ENCODE results near the gene HNRNPLL.
A peak's percentile ranks its signal among the peaks of the same experiment; 100 is the strongest.

HNRNPLL gene

DNA sequence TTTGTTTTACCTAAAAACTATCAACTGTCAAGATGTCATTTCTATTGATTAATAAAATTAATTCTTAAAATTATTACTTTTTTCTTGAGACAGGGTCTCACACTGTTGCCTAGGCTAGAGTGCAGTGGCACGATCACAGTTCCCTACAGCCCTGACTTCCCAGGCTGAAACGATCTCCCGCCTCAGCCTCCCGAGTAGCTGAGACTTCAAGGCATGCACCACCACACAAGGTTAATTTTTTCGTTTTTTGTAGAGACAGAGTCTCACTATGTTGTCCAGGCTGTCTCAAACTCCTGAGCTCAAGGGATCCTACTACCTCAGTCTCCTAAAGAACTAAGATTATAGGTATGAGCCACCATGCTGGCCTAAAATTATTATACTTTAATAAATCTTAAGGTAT is 18.7 kb downstream of the HNRNPLL start:
- no peaks in the 10 kb centered on the region for H3K9me3 ChIP-seq
- peaks cover 0 to 63% (median 6%) of the 10 kb centered on the region in 4 donors for H3K4me1 ChIP-seq
- H3K4me3 ChIP-seq: no peak overlapping the region
- peaks cover 7 to 16% (median 11%) of the 10 kb centered on the region in 3 donors for H3K36me3 ChIP-seq
- TF ChIP-seq, protein P1, sequence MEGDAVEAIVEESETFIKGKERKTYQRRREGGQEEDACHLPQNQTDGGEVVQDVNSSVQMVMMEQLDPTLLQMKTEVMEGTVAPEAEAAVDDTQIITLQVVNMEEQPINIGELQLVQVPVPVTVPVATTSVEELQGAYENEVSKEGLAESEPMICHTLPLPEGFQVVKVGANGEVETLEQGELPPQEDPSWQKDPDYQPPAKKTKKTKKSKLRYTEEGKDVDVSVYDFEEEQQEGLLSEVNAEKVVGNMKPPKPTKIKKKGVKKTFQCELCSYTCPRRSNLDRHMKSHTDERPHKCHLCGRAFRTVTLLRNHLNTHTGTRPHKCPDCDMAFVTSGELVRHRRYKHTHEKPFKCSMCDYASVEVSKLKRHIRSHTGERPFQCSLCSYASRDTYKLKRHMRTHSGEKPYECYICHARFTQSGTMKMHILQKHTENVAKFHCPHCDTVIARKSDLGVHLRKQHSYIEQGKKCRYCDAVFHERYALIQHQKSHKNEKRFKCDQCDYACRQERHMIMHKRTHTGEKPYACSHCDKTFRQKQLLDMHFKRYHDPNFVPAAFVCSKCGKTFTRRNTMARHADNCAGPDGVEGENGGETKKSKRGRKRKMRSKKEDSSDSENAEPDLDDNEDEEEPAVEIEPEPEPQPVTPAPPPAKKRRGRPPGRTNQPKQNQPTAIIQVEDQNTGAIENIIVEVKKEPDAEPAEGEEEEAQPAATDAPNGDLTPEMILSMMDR (IDR thresholded peaks at IDR 0.05): no peak
- H3K27me3 ChIP-seq: no peaks in the 10 kb centered on the region
- DNase-seq: no peak
- intact Hi-C loops (cut with DNase I; ENCODE audit: low total_unique reads): loop anchor here (5.0 kb wide), 1 partner anchor 158 kb away; no protein-coding TSS in a partner anchor
- peak overlapping the region in 1 of 2 donors; percentile 11 for H3K27ac ChIP-seq

DNA sequence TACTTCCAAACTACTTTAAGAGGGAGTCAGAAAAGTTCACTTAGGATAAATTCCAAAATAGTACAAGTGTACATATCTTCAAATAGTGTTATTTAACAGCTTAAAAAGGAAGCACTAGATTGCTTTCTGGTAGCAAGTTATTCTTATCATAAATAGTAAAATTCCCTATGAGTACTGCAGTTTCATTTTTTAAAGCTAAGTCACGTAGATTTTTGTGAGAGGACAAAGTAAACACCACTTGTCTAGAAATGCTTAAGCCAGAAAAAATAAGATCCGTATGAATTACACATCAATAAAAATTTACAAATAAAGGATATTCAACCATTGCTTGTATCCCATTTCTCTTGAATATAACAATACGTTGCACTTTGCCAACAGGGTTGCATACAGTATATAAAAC is 19.2 kb downstream of the HNRNPLL start:
- Histone ChIP-seq H3K4me1 (peaks cover 0 to 59% (median 6%) of the 10 kb centered on the region in 4 donors), H3K27me3 (no peaks in the 10 kb centered on the region), H3K4me3 (no peak overlapping the region), H3K36me3 (peaks cover 7 to 16% (median 11%) of the 10 kb centered on the region in 3 donors), H3K9me3 (no peaks in the 10 kb centered on the region), H3K27ac (peak overlapping the region in 1 of 2 donors; percentile 11)
- DNase-seq: no peak
- intact Hi-C loops (cut with DNase I; ENCODE audit: low total_unique reads): loop anchor here (5.0 kb wide), 1 partner anchor 159 kb away; no protein-coding TSS in a partner anchor
- TF ChIP-seq, protein P1 (IDR thresholded peaks at IDR 0.05): no peak

DNA sequence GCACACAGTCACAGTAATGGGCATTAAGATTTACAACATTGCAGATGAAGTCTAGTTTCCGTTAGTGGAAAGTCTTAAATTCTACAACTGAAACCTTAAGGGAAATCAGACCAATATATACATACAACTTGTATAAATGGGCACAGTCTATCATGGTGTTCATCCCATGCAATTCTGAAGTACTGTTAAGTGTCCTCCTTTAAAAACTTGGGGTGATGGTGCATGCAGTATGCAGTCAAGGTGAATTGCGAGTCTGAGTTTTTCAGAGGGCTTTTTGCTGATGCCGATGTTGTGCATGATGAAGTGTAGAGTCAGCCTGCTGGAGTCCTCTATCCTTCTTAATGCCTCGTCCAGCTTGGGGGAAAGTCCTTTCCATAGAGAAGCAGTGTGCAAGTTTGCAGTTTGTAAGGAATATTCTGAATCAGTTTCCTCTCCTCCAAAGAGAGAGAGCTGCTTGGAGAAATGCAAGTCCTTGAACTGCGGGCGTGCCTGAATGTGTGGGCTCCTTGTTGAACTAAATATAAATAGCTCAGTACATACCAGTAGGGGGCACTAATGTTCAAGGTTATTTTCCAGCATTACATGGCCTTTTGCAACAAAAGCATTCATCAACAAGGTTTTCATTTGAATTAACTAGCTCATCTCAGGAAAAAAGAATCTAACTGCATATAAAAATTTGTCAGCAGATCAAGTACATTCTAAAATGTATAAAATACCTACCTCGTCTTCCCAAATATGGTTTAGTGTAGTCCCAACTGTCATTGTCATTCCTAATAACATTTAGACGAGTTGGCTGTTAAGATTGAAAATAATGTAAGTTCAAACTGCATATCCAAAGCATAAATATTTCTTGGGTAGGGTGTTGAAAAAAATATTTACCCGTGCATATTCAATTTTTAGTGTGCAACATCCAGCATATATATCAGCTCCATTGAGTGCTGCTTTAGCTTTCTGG is 21.3 kb downstream of the HNRNPLL start:
- H3K9me3 ChIP-seq: no peaks in the 10 kb centered on the region
- no peak overlapping the region for H3K27ac ChIP-seq
- intact Hi-C loops (cut with DNase I; ENCODE audit: low total_unique reads): loop anchor here (5.0 kb wide), 1 partner anchor 161 kb away; no protein-coding TSS in a partner anchor
- DNase-seq: no peak
- H3K36me3 ChIP-seq: peaks cover 11 to 25% (median 15%) of the 10 kb centered on the region in 3 donors
- peaks cover 0 to 45% (median 3%) of the 10 kb centered on the region in 4 donors for H3K4me1 ChIP-seq
- no peaks in the 10 kb centered on the region for H3K27me3 ChIP-seq
- H3K4me3 ChIP-seq: no peak overlapping the region
- TF ChIP-seq, protein P1 (IDR thresholded peaks at IDR 0.05): peak; percentile 52 to 77

DNA sequence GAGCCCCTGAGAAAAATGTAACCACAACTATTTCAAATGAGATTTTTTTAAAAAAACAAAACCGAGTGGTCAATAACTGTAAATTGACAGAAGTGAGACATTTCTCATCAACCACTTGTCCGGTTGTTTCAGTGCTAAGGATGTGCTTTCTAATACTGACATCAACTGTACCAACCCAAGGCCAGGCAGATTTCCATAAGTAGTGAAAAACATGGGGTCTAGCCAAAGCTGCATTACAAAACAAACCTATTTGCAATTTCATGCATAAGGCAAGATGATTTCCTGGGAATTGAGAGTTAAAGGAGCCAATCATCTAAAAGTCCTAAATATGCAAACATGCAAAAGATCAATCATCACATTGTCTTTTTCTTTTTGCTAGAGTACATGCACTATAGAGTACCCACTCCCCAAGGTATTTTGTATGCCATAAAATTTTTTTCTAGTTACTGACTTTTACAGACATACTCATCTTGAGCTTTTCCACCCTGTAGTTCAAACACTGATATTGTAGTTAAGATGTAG is 22.6 kb downstream of the HNRNPLL start:
- Histone ChIP-seq H3K9me3 (no peaks in the 10 kb centered on the region), H3K36me3 (peaks cover 11 to 29% (median 15%) of the 10 kb centered on the region in 3 donors), H3K4me3 (no peak overlapping the region), H3K27me3 (no peaks in the 10 kb centered on the region), H3K27ac (no peak overlapping the region), H3K4me1 (peaks cover 0 to 33% (median 2%) of the 10 kb centered on the region in 4 donors)
- intact Hi-C loops (cut with DNase I; ENCODE audit: low total_unique reads): loop anchor here (5.0 kb wide), 1 partner anchor 162 kb away; no protein-coding TSS in a partner anchor
- DNase-seq: no peak
- TF ChIP-seq, protein P1 (IDR thresholded peaks at IDR 0.05): no peak

DNA sequence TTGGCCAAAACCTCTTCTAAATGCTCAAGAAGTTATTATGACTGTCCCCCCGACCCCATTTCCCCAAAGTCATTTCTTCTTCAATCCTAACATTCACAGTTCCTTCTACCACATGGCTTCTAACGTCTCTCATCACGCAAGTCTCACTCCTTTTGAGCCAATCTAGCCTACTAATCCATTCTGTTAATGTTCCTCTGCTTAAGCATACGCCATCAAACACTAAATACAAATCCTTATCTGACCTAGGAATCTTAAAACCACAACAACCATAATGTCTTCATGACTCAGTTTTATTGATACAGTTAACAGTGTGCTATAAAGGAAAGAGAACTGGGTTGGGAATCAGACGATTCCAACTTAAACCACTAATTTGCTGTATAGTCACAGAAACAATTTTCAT is 23.9 kb downstream of the HNRNPLL start:
- TF ChIP-seq, protein P1 (IDR thresholded peaks at IDR 0.05): no peak
- no peaks in the 10 kb centered on the region for H3K27me3 ChIP-seq
- no peak overlapping the region for H3K4me3 ChIP-seq
- intact Hi-C loops (cut with DNase I; ENCODE audit: low total_unique reads): no loop called here
- H3K9me3 ChIP-seq: no peaks in the 10 kb centered on the region
- H3K4me1 ChIP-seq: peaks cover 0 to 21% (median 2%) of the 10 kb centered on the region in 4 donors
- H3K36me3 ChIP-seq: peaks cover 11 to 29% (median 15%) of the 10 kb centered on the region in 3 donors
- no peak for DNase-seq
- H3K27ac ChIP-seq: no peak overlapping the region

Data from tibial artery (tissue), 4 donors.